GM12878 (cell line): Measurements from ENCODE around the gene GIMAP6. TPM values are rescaled to one million over a fixed set of nuclear protein-coding genes. Genes with fewer than 3 reads are reported as not detected.

Experiments
- CREB1 ChIP-seq: IDR thresholded peaks from 2 replicates; pipeline ENCODE4 v1.6.1; 2012; ENCODE audit warnings: low read depth, mild to moderate bottlenecking, inconsistent platforms
- CTCF ChIP-seq, 3 experiments: IDR thresholded peaks in 2 of 3; conservative IDR thresholded peaks in 1 of 3; 2 replicates each; pipeline ENCODE4 v1.5.1; 2011; ENCODE audit warnings: low read depth in 3 of 3, low read length in 3 of 3, mild to moderate bottlenecking in 3 of 3, control low read depth in 2 of 3, moderate library complexity in 2 of 3, inconsistent platforms in 1 of 3, mixed read lengths in 1 of 3; ENCODE audit not compliant: control insufficient read depth in 2 of 3, insufficient read depth in 1 of 3; ENCODE audit errors: extremely low read depth in 1 of 3
- E2F4 ChIP-seq: IDR thresholded peaks from 2 replicates; pipeline ENCODE4 v1.6.1; 2012; ENCODE audit warnings: low read depth, low read length, improper control_type of control experiment
- E2F8 ChIP-seq: fragments of 450-650 bp; IDR thresholded peaks from 2 replicates; pipeline ENCODE4 v1.6.1; 2018; ENCODE audit warnings: mild to moderate bottlenecking, low read depth, moderate library complexity; ENCODE audit not compliant: partially characterized antibody
- EGR1 ChIP-seq, 2 experiments: IDR thresholded peaks; 1 replicate in 1 of 2; 2 replicates in 1 of 2; pipeline ENCODE4 v1.6.1; 2011 to 2012; ENCODE audit warnings: low read depth in 2 of 2, low read length in 2 of 2, borderline replicate concordance in 1 of 2, mild to moderate bottlenecking in 1 of 2, moderate library complexity in 1 of 2
- IKZF2 ChIP-seq, 2 experiments: fragments of 450-650 bp; IDR thresholded peaks; 2 replicates each; pipeline ENCODE4 v1.6.1; 2017; ENCODE audit warnings: mild to moderate bottlenecking in 2 of 2, moderate library complexity in 2 of 2
- MAX ChIP-seq: IDR thresholded peaks from 2 replicates; pipeline ENCODE4 v1.6.1; 2012; ENCODE audit warnings: low read depth, low read length, improper control_type of control experiment
- NFXL1 ChIP-seq: fragments of 450-650 bp; IDR thresholded peaks from 2 replicates; pipeline ENCODE4 v1.6.1; 2017; ENCODE audit warnings: antibody characterized with exemption, mild to moderate bottlenecking, borderline replicate concordance
- NFYA ChIP-seq: IDR thresholded peaks from 2 replicates; pipeline ENCODE4 v1.6.1; 2011; ENCODE audit warnings: low read depth, mild to moderate bottlenecking, low read length, improper control_type of control experiment, borderline replicate concordance
- POU2F2 ChIP-seq: IDR thresholded peaks from 3 replicates; pipeline ENCODE4 v1.6.1; 2011; ENCODE audit warnings: low read depth, mild to moderate bottlenecking, low read length, borderline replicate concordance
- SKIL ChIP-seq: fragments of 450-650 bp; IDR thresholded peaks from 2 replicates; pipeline ENCODE4 v1.6.1; 2017; ENCODE audit warnings: mild to moderate bottlenecking, low read depth, inconsistent platforms; ENCODE audit not compliant: poor library complexity, severe bottlenecking
- SMARCA5 ChIP-seq: fragments of 450-650 bp; IDR thresholded peaks from 2 replicates; pipeline ENCODE4 v1.6.1; 2017; ENCODE audit warnings: mild to moderate bottlenecking
- TAF1 ChIP-seq: IDR thresholded peaks from 2 replicates; pipeline ENCODE4 v1.6.1; 2011; ENCODE audit warnings: mild to moderate bottlenecking, low read depth, low read length, borderline replicate concordance
- USF1 ChIP-seq: IDR thresholded peaks from 2 replicates; pipeline ENCODE4 v1.6.1; 2011; ENCODE audit warnings: borderline replicate concordance, low read depth, mild to moderate bottlenecking, moderate library complexity, mixed read lengths, low read length; ENCODE audit not compliant: insufficient read depth; ENCODE audit errors: extremely low read length
- ZSCAN29 ChIP-seq: fragments of 450-650 bp; IDR thresholded peaks from 2 replicates; pipeline ENCODE4 v1.6.1; 2017; ENCODE audit warnings: mild to moderate bottlenecking, moderate library complexity
- polyA plus RNA-seq, 11 experiments: library from polyadenylated mRNA; depleted of rRNA in 4 of 11; unstranded in 6 of 11; stranded (reverse) in 5 of 11; fragments of >200 nt; fragmentation: Nextera tagmentation in 4 of 11; fragmentation: Illumina TruSeq in 1 of 11; extraction: Ambion mirVana in 4 of 11; extraction: Trizol in 1 of 11; gene quantifications; 1 replicate in 1 of 11; 2 replicates in 10 of 11; pipeline versions ENCODE4 v1.2.1 to v1.2.3, GENCODE V29; 2011 to 2016; ENCODE audit warnings: inconsistent platforms in 2 of 11, missing spikeins in 2 of 11, low read depth in 1 of 11
- total RNA-seq, 4 experiments: library from RNA; depleted of rRNA in 3 of 4; stranded (reverse); fragments of >200 nt in 3 of 4; fragmentation: Illumina TruSeq in 1 of 4; extraction: Trizol in 1 of 4; gene quantifications; 2 replicates each; pipeline versions ENCODE4 v1.2.1 to v1.2.3, GENCODE V29; 2013 to 2021

GIMAP6 gene
- total and polyA plus RNA-seq, 10 of the 15 experiments (the other 5 are each of a cell fraction or from before 2014, with no cell fraction given), result 6.2 to 49.2 (median 35.4) TPM

GRCh38 chr7:150668472-150668911, 36.3 kb upstream of the GIMAP6 start (continued):
- TF ChIP-seq CTCF (IDR thresholded peaks at IDR 0.05 in 2 of 3, conservative IDR thresholded peaks at IDR 0.05 in 1 of 3; ENCODE audit: control insufficient read depth in 2 of 3, extremely low read depth in 1 of 3, insufficient read depth in 1 of 3, low read depth in 3 of 3, low read length in 3 of 3), result no peak
- 0 out of 2 replicates have a peak, but pooled peaks have one; percentile 42 for TF ChIP-seq MAX
- peak; percentile 96 to 97 for TF ChIP-seq IKZF2 (IDR thresholded peaks at IDR 0.05)
- peak in 1 of 2 experiments; percentile 16; a peak in 1 of 3 replicates for TF ChIP-seq EGR1 (IDR thresholded peaks at IDR 0.05; ENCODE audit: borderline replicate concordance in 1 of 2, low read depth in 2 of 2, low read length in 2 of 2)
- no peak for TF ChIP-seq USF1
- TF ChIP-seq E2F4, result no peak
- no peak for TF ChIP-seq ZSCAN29
- TF ChIP-seq E2F8, result no peak
- TF ChIP-seq NFYA, result no peak
- TF ChIP-seq SKIL, result no peak
- TF ChIP-seq TAF1, result no peak
- no peak for TF ChIP-seq NFXL1
- TF ChIP-seq POU2F2, result 0 out of 3 replicates have a peak, but pooled peaks have one; percentile 21
- TF ChIP-seq SMARCA5, result no peak
- no peak; the same call in 1 of the 2 replicates for TF ChIP-seq CREB1
